Omental fat pad (tissue), 4 donors: ENCODE results near the gene CACNA1G. TPM values are rescaled to one million over a fixed set of nuclear protein-coding genes. Genes with fewer than 3 reads are reported as not detected.

Source experiments
- ATAC-seq: fragments of 150-250 bp; one replicate; pipeline ENCODE4 v1.9.1; 2016; ENCODE audit warnings: mild to moderate bottlenecking, moderate library complexity; ENCODE audit not compliant: low FRiP score
- DNase-seq: peaks from one replicate; pipeline ENCODE4 v3.0.0-alpha.2; 2019; ENCODE audit warnings: low spot score
- CTCF ChIP-seq, 3 donors: fragments of 450-650 bp; IDR thresholded peaks; one replicate each; pipeline ENCODE4 v1.5.1; 2016 to 2017; ENCODE audit warnings: antibody characterized with exemption in 3 of 3, mild to moderate bottlenecking in 3 of 3, moderate library complexity in 2 of 3
- total RNA-seq, 4 donors: library from RNA; depleted of rRNA; stranded (reverse); fragments of >200 nt; gene quantifications; one replicate each; pipeline ENCODE4 v1.1.0, GENCODE V29; 2016

CACNA1G gene
- total RNA-seq, 4 donors from 2014 or later: 0.32 to 3.8 (median 1.2) TPM

- ATAC-seq: no peak
- no peak for DNase-seq
- no peak for TF ChIP-seq CTCF (IDR thresholded peaks at IDR 0.05)
Observed at GRCh38 chr17:50551433-50551815, 9.1 kb upstream of the CACNA1G start.

- no peak for TF ChIP-seq CTCF (IDR thresholded peaks at IDR 0.05)
- ATAC-seq (no peak), DNase-seq (no peak)
Observed at GRCh38 chr17:50551884-50552283, 8.6 kb upstream of the CACNA1G start.

GRCh38 chr17:50554201-50554600 is 6.3 kb upstream of the CACNA1G start:
- TF ChIP-seq CTCF (IDR thresholded peaks at IDR 0.05): no peak
- DNase-seq: no peak
- ATAC-seq: no peak

GRCh38 chr17:50556803-50557202 is 3.7 kb upstream of the CACNA1G start:
- DNase-seq: no peak
- TF ChIP-seq CTCF (IDR thresholded peaks at IDR 0.05): no peak
- no peak for ATAC-seq

GRCh38 chr17:50557630-50558029 is 2.9 kb upstream of the CACNA1G start:
- DNase-seq: no peak
- no peak for TF ChIP-seq CTCF (IDR thresholded peaks at IDR 0.05)
- no peak for ATAC-seq

- TF ChIP-seq CTCF (IDR thresholded peaks at IDR 0.05): no peak
- ATAC-seq: no peak
Observed at GRCh38 chr17:50558091-50558490, 2.4 kb upstream of the CACNA1G start.

GRCh38 chr17:50558581-50558940 is 2.0 kb upstream of the CACNA1G start:
- ATAC-seq: no peak
- TF ChIP-seq CTCF (IDR thresholded peaks at IDR 0.05): no peak
- no peak for DNase-seq

More at GRCh38 chr17:50558091-50558490, 2.4 kb upstream of the CACNA1G start:
- no peak for DNase-seq
